Measurements from ENCODE around the gene LYZL1.

Gene LYZL1

DNA sequence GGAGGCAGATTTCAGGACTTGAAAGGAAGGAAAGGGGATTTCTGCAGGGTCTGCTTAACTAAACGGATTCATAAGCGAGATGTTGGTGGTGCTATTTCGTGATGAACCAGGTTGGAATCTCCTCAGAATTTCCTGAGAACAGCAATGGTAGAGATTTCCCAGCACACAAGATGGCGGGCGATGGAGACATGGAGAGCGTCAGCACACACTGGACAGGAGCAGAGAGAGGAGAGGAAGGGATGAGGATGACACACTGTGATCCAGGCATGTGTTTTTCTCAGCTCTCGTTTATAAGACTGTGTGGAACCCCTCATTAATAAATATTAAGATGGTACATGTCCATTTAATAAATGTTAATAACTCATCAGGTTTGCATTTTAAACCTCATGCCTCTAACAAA is 43.9 kb upstream of the LYZL1 start:
- TF ChIP-seq MYC (IDR thresholded peaks at IDR 0.05; ENCODE audit: low read depth, low read length) (no peak), POLR2A (IDR thresholded peaks at IDR 0.05; ENCODE audit: extremely low read depth, insufficient read length) (no peak)
- TF ChIP-seq, protein P1, sequence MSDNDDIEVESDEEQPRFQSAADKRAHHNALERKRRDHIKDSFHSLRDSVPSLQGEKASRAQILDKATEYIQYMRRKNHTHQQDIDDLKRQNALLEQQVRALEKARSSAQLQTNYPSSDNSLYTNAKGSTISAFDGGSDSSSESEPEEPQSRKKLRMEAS (IDR thresholded peaks at IDR 0.05; ENCODE audit: low read depth, low read length), result no peak
- TF ChIP-seq, protein P2, sequence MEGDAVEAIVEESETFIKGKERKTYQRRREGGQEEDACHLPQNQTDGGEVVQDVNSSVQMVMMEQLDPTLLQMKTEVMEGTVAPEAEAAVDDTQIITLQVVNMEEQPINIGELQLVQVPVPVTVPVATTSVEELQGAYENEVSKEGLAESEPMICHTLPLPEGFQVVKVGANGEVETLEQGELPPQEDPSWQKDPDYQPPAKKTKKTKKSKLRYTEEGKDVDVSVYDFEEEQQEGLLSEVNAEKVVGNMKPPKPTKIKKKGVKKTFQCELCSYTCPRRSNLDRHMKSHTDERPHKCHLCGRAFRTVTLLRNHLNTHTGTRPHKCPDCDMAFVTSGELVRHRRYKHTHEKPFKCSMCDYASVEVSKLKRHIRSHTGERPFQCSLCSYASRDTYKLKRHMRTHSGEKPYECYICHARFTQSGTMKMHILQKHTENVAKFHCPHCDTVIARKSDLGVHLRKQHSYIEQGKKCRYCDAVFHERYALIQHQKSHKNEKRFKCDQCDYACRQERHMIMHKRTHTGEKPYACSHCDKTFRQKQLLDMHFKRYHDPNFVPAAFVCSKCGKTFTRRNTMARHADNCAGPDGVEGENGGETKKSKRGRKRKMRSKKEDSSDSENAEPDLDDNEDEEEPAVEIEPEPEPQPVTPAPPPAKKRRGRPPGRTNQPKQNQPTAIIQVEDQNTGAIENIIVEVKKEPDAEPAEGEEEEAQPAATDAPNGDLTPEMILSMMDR (IDR thresholded peaks at IDR 0.05; ENCODE audit: low read depth, low read length), result no peak
- H3K4me3 ChIP-seq (ENCODE audit: low read depth, low read length), result no peak overlapping the region
- no peak for DNase-seq (ENCODE audit: low read depth)

DNA sequence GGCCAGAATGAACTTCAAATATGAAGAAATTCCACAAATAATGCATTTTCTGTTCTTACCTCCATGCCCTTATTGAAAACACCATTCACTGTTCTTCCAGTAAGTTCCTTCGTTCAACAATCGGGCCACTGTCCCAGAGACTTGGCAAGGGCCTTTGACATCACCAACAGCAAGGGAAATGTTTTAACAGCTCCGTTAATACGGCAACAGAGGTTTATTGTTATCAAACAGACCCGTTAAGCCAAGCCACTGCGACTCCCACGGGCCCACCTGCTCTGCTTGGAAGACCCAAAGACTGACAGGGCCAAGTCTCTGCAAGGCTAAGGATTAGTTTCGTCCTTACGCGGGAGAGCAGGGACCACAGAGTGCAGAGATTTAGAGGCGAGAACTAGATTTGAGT is 43.4 kb upstream of the LYZL1 start:
- peak; percentile 2 for DNase-seq (ENCODE audit: low read depth)
- no peak overlapping the region for H3K4me3 ChIP-seq (ENCODE audit: low read depth, low read length)
- TF ChIP-seq MYC (IDR thresholded peaks at IDR 0.05; ENCODE audit: low read depth, low read length), result no peak
- TF ChIP-seq, protein P1 (IDR thresholded peaks at IDR 0.05; ENCODE audit: low read depth, low read length), result no peak
- TF ChIP-seq, protein P2 (IDR thresholded peaks at IDR 0.05; ENCODE audit: low read depth, low read length), result no peak
- TF ChIP-seq POLR2A (IDR thresholded peaks at IDR 0.05; ENCODE audit: extremely low read depth, insufficient read length), result no peak

DNA sequence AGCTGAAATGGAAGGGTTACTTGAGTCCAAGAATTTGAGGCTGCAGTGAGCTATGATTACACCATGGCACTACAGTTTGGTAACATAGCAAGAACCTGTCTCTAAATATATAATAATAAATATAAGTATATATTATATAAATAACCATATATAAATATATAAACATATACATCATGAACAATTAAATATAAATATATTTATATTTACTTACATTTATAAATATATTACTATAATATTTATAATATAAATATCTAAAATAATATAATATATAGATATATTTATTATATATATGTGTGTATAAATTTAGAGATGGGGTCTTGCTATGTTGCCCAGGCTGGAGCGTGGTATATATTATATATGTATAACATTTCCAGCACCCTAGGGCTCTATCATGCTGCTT is 42.4 kb upstream of the LYZL1 start:
- H3K4me3 ChIP-seq (ENCODE audit: low read depth, low read length), result no peak overlapping the region
- TF ChIP-seq MYC (IDR thresholded peaks at IDR 0.05; ENCODE audit: low read depth, low read length) (no peak), POLR2A (IDR thresholded peaks at IDR 0.05; ENCODE audit: extremely low read depth, insufficient read length) (no peak)
- TF ChIP-seq, protein P2 (IDR thresholded peaks at IDR 0.05; ENCODE audit: low read depth, low read length), result no peak
- TF ChIP-seq, protein P1 (IDR thresholded peaks at IDR 0.05; ENCODE audit: low read depth, low read length), result no peak
- DNase-seq (ENCODE audit: low read depth), result no peak

DNA sequence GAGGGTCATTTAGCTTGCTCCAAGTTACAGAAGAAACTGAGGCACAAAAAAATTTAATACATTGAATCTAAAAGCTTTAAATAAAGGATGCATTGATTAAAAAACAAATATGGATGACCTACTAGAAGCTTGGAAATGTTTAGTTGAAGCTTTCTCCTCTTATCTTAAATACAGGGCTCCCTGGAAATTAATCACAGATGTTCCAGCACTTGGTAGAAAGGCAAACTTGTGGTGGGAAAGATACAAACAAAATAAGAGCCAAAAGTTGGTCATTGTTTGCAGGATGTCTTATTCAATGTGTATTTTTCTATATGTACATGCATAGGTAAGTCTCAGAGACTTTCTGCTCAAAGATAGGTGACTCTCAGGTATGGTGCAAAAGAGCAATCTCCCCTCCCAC is 40.7 kb upstream of the LYZL1 start:
- TF ChIP-seq, protein P1 (IDR thresholded peaks at IDR 0.05; ENCODE audit: low read depth, low read length), result no peak
- no peak for TF ChIP-seq POLR2A (IDR thresholded peaks at IDR 0.05; ENCODE audit: extremely low read depth, insufficient read length)
- no peak for TF ChIP-seq MYC (IDR thresholded peaks at IDR 0.05; ENCODE audit: low read depth, low read length)
- H3K4me3 ChIP-seq (ENCODE audit: low read depth, low read length), result no peak overlapping the region
- DNase-seq (ENCODE audit: low read depth), result no peak

DNA sequence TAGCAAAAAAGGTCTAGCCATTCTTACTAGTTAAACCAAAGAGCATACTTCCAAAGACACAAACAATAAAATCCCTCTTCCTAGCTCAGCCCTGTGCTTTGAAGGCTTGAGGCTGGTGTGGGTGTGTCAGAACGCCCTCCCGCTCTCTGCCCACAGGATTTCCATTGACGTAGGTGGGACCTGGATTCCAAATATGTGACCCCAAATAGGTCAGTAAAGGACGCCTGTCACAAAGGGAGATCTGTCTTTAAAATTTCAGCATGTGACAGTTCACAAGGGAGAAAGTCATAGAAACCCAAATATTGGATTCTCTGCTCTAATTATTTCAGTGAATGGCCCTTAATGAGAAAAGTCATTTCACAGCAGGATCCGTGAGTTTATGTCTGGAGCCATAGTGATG is 39.9 kb upstream of the LYZL1 start:
- no peak overlapping the region for H3K4me3 ChIP-seq (ENCODE audit: low read depth, low read length)
- DNase-seq (ENCODE audit: low read depth), result no peak
- no peak for TF ChIP-seq MYC (IDR thresholded peaks at IDR 0.05; ENCODE audit: low read depth, low read length)
- TF ChIP-seq, protein P1 (IDR thresholded peaks at IDR 0.05; ENCODE audit: low read depth, low read length), result no peak
- TF ChIP-seq POLR2A (IDR thresholded peaks at IDR 0.05; ENCODE audit: extremely low read depth, insufficient read length), result no peak
- TF ChIP-seq, protein P2 (IDR thresholded peaks at IDR 0.05; ENCODE audit: low read depth, low read length), result no peak

DNA sequence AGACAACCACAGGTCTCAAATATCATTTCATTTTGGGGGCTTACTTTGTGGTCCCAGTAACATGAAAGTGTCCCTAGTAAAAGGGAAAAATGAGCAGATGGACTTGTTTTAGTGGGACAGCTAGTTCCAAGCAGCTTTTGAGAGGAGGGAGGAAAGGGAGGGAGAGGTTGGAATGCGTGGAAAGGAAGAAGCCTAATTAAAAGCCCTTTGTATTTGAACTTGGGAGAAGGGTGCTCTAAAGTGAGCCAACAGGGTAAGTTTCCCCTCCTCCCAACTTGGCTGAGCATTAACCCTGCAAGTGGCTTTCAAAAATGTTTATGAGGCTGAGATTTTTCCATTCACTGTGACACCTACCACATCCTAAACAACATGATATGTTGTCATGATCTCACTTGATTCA is 38.8 kb upstream of the LYZL1 start:
- H3K4me3 ChIP-seq (ENCODE audit: low read depth, low read length), result no peak overlapping the region
- TF ChIP-seq, protein P2 (IDR thresholded peaks at IDR 0.05; ENCODE audit: low read depth, low read length), result no peak
- TF ChIP-seq, protein P1 (IDR thresholded peaks at IDR 0.05; ENCODE audit: low read depth, low read length), result no peak
- TF ChIP-seq POLR2A (IDR thresholded peaks at IDR 0.05; ENCODE audit: extremely low read depth, insufficient read length) (no peak), MYC (IDR thresholded peaks at IDR 0.05; ENCODE audit: low read depth, low read length) (no peak)
- DNase-seq (ENCODE audit: low read depth), result no peak

All from NB4 (cell line).